ENCODE measurements around the gene ITGAD. TPM values are rescaled to one million over a fixed set of nuclear protein-coding genes. Genes with fewer than 3 reads are reported as not detected.

Gene ITGAD
- total RNA-seq, 1 experiment from 2014 or later, result not detected

DNA sequence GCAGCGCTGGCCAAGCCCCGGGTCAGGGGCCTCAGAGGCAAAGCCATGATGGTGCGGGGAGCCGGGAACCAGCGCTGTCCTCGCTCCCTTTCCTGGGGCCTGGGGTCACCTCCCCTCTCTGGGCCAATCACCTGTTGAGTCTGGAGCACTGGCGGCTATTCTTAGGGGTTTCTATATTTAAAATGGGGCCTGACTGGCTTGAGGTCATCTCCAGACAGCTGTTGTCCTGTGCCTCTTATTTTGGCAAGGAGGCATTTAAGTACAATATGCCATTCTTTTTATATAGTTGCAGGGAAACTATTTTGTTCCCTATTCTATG is 35.1 kb downstream of the ITGAD start, which contains the start of gene COX6A2:
TSS of gene COX6A2 (minus strand) at position 82 of the 319 bp plus-strand sequence. CDS start at position 47, 35 bp downstream.
- Mint-ChIP-seq H3K27me3 (ENCODE audit: low read depth) (peaks cover 53% of the 10 kb centered on the region), H3K4me3 (peak within 1 kb of the TSS; percentile 47), H3K27ac (no peak within 1 kb of the TSS), H3K4me1 (0 out of 2 replicates have a peak, but pooled peaks cover 2% of the 10 kb centered on the region), H3K9me3 (no peaks in the 10 kb centered on the region), H3K36me3 (no peaks in the 10 kb centered on the region; the same call in 1 of the 2 replicates)
- DNase-seq (ENCODE audit: low spot score) (peak; percentile 25), ATAC-seq (0 out of 2 replicates have a peak, but pooled peaks have one; percentile 38)
- ChIA-PET CTCF (interaction anchor here (1.2 to 2.0 kb wide), 2 partner anchors 28 to 46 kb away, joined by 6 to 7 read pairs; no protein-coding TSS in a partner anchor), POLR2A (interaction anchor here (0.6 kb wide), 1 partner anchor 272 kb away, joined by 3 read pairs; no protein-coding TSS in a partner anchor)
- TF ChIP-seq ZNF232 (CRISPR knock-in tag; IDR thresholded peaks at IDR 0.05) (no peak), ZNF532 (CRISPR knock-in tag; IDR thresholded peaks at IDR 0.05; ENCODE audit: borderline replicate concordance) (no peak), NFATC4 (CRISPR knock-in tag; IDR thresholded peaks at IDR 0.05) (no peak), SMAD4 (CRISPR knock-in tag; IDR thresholded peaks at IDR 0.05) (no peak), ZNF396 (CRISPR knock-in tag; IDR thresholded peaks at IDR 0.05; ENCODE audit: borderline replicate concordance) (no peak), NR3C1 (CRISPR knock-in tag; conservative IDR thresholded peaks at IDR 0.05; ENCODE audit: low read depth) (no peak), CTCF (IDR thresholded peaks at IDR 0.05) (no peak), AR (CRISPR knock-in tag; IDR thresholded peaks at IDR 0.05) (no peak)
- TF ChIP-seq, protein P1, sequence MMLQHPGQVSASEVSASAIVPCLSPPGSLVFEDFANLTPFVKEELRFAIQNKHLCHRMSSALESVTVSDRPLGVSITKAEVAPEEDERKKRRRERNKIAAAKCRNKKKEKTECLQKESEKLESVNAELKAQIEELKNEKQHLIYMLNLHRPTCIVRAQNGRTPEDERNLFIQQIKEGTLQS (CRISPR knock-in tag; conservative IDR thresholded peaks at IDR 0.05), result no peak

- ATAC-seq, result no peak
- CTCF ChIA-PET, result interaction anchor here (1.2 to 2.0 kb wide), 2 partner anchors 27 to 46 kb away, joined by 6 to 7 read pairs; no protein-coding TSS in a partner anchor
- H3K27ac Mint-ChIP-seq, result no peak overlapping the region
Observed at GRCh38 chr16:31428638-31429247, 35.6 kb downstream of the ITGAD start.

More at GRCh38 chr16:31428638-31429247, 35.6 kb downstream of the ITGAD start:
- DNase-seq (ENCODE audit: low spot score), result no peak
- Mint-ChIP-seq H3K27me3 (ENCODE audit: low read depth) (peaks cover 51% of the 10 kb centered on the region), H3K36me3 (no peaks in the 10 kb centered on the region; the same call in 1 of the 2 replicates), H3K9me3 (no peaks in the 10 kb centered on the region), H3K4me3 (no peak overlapping the region), H3K4me1 (0 out of 2 replicates have a peak, but pooled peaks cover 2% of the 10 kb centered on the region)
- POLR2A ChIA-PET, result interaction anchor here (0.6 kb wide), 1 partner anchor 273 kb away, joined by 3 read pairs; no protein-coding TSS in a partner anchor
- TF ChIP-seq ZNF425 (CRISPR knock-in tag; conservative IDR thresholded peaks at IDR 0.05) (no peak), ELF4 (CRISPR knock-in tag; IDR thresholded peaks at IDR 0.05; ENCODE audit: low read depth) (no peak), ZBTB43 (CRISPR knock-in tag; IDR thresholded peaks at IDR 0.05) (no peak), RORB (CRISPR knock-in tag; IDR thresholded peaks at IDR 0.05) (no peak), USF2 (CRISPR knock-in tag; IDR thresholded peaks at IDR 0.05) (no peak)
